DMS53 (cell line): ENCODE results near the gene ANLN.

Source experiments
- DNase-seq: peaks from one replicate; lab custom pipeline; 2025; lab: John Stamatoyannopoulos, UW

The ANLN gene, protein sequence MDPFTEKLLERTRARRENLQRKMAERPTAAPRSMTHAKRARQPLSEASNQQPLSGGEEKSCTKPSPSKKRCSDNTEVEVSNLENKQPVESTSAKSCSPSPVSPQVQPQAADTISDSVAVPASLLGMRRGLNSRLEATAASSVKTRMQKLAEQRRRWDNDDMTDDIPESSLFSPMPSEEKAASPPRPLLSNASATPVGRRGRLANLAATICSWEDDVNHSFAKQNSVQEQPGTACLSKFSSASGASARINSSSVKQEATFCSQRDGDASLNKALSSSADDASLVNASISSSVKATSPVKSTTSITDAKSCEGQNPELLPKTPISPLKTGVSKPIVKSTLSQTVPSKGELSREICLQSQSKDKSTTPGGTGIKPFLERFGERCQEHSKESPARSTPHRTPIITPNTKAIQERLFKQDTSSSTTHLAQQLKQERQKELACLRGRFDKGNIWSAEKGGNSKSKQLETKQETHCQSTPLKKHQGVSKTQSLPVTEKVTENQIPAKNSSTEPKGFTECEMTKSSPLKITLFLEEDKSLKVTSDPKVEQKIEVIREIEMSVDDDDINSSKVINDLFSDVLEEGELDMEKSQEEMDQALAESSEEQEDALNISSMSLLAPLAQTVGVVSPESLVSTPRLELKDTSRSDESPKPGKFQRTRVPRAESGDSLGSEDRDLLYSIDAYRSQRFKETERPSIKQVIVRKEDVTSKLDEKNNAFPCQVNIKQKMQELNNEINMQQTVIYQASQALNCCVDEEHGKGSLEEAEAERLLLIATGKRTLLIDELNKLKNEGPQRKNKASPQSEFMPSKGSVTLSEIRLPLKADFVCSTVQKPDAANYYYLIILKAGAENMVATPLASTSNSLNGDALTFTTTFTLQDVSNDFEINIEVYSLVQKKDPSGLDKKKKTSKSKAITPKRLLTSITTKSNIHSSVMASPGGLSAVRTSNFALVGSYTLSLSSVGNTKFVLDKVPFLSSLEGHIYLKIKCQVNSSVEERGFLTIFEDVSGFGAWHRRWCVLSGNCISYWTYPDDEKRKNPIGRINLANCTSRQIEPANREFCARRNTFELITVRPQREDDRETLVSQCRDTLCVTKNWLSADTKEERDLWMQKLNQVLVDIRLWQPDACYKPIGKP

GRCh38 chr7:36389371-36390198 is at the start of gene ANLN:
Gene ANLN (plus strand): TSS chr7:36389862. CDS start chr7:36390027, 165 bp downstream.
- peak; percentile 97 for DNase-seq

DNA sequence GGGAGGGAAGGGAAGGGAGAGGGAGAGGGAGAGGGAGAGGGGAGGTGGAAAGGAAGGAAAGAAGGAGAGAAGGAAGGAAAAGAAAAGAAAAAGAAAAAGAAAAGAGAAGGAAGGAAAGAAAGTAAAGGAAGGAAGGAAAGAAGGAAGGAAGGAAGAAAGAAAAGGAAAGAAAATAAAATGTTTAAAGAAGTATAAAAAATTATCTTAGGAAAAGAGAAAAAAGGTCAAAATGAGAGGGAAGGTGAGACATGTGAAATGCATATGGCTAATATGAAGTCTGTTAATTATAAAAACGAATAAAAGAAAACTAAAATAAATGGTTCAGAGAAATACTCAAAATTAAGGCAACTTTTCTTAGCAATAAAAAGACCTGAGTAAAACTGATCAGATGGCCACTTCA is 46.1 kb upstream of the ANLN start:
- no peak for DNase-seq

DNA sequence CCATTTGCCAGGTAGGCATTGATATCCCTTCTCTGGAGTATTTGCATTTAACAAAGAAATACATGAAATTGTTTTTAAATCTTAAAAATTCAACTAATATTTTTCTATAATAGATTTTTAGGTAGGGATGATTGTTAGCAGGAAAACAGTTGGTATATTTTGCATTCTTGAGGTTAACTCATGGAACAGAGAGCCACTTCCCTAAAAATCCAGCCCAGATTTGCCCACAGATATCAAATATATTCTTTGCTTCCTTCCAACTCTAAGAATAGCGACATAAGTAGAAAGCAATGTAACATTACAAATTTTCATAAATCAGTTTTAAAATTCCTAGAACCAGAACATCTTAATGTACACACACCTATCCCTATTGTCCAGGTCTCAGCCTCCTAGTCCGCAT is 45.0 kb upstream of the ANLN start:
- DNase-seq = no peak

- DNase-seq = no peak
These were observed 43.3 kb upstream of the ANLN start for GRCh38 chr7:36346260-36346831.

DNA sequence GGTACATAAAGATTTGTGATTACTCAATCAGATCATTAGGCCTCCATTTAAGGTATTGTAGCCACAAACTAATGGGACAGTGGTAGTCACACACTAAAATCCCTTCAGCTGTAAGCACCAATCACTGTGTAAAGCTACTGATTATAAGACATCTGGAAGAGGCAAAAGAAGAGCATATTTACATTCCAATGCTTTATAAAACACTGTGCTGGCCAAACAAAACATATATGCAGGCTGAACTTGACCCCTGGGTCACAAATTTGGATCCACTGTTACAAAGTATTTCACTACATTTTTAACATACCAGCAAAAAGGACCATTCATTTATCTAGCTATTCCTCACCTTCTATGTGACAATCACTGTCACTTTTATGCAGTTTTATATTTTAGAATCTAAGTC is 41.4 kb upstream of the ANLN start:
- no peak for DNase-seq

DNA sequence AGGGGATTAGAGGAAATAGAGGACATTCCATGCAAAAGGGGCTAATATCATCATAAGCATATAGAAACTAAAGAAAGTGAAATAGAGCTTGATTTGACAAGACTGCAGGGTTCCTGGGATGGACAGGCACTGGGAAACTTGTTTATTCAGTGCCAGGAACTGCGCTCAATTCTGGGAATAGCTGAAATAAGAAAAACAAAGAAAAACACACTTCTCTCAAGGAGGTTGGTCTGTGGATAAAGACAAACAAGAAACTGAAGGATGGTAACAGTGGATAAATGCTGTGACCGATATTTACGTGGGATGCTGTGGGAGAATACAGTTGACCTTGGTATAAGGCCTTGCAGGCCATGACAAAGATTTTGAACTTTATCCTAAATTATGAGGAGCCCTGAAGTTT is 40.9 kb upstream of the ANLN start:
- no peak for DNase-seq

DNA sequence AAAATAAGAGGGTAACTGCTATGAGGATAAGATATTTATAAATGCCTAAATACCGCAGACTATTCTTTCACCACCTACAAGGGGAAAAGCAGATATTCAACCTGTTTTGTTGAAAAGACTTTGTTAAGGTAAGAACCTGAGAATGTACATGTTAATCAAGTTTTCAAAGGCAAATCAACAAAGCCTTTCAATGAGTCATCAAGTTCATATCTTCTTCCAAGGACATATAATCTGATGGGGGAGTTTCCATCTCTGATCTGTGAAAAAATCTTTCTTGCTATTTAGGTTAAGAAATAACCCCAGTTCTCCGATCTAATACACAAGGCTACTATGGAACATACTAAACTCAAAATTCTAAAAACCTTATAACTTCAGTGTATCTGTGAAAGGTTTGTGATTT is 40.0 kb upstream of the ANLN start:
- DNase-seq = no peak

DNA sequence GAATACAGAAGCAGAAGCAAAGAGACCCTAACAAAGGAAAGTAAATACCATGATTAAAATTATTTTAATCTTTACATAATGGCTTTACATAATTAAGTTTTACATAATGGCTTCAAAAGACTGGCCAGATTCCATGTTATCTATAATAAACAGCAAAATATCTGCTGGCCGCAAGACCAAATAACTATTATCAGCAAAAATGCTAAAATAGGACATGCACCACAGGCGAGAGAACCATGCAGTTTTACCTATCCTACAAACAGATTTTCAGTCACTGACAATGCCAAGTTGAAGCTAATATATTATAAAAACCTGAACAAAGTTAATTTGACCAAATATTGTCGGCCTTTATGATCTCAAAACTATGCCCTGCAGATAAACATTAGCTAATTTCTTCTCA is 34.2 kb upstream of the ANLN start:
- DNase-seq = no peak

DNA sequence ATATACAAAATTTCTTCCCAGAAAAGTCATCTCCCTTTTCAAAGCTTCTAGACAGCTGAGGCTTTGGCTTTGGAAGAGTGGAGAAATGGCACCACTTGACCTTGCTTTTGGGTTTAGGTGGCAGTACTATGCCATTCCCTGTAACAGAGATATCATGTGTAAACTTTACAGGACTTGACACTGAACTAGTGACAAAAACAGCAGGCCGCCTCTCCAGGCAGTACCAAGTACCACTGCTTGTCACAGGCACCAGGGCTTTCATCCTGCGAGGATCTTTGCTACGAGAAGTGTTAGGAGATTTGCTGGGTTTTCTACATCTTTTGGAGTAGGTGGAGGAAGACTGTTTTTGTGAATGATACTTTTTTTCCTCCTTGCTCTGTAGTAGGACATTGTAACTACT is 32.6 kb upstream of the ANLN start:
- DNase-seq = no peak

GRCh38 chr7:36358589-36358988 is 31.1 kb upstream of the ANLN start:
- no peak for DNase-seq

DNA sequence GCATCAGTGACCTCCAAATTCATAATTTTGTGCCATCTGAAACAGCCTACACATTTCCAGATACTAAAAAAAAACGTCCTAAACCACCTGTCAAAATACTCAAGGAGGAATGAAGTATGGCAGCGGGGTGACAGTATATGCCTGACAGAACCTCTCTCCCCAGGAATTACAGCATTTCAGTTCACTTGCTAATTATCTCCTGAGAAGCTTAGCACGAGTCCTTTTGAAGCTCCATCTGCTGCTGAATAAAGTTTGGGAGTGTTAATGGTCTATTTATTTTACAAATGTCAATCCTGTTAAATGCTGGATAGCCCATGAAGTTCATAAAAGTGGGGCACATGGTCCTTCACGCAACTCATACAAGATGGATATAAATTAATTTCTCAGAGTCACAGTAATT is 29.4 kb upstream of the ANLN start:
- no peak for DNase-seq

DNA sequence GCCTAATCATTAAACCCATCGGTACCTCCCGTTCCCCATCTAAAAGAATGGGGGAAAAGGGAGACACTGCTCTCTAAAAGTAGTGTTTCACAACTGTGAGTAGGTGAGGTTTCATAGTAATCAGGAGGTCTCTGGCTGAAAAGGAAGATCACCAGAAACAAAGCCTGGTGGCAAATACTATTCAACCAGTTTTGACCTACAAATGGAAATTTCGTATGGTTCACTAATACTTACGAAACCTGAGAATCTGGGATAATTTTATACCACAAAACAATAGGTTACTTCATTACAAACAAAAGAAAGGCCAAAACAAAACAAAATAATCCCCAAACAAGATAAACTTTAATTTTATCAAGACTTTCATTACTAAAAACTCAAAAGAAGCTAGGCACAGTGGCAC is 28.4 kb upstream of the ANLN start:
- no peak for DNase-seq

GRCh38 chr7:36363515-36363914 is 26.1 kb upstream of the ANLN start:
- no peak for DNase-seq

DNA sequence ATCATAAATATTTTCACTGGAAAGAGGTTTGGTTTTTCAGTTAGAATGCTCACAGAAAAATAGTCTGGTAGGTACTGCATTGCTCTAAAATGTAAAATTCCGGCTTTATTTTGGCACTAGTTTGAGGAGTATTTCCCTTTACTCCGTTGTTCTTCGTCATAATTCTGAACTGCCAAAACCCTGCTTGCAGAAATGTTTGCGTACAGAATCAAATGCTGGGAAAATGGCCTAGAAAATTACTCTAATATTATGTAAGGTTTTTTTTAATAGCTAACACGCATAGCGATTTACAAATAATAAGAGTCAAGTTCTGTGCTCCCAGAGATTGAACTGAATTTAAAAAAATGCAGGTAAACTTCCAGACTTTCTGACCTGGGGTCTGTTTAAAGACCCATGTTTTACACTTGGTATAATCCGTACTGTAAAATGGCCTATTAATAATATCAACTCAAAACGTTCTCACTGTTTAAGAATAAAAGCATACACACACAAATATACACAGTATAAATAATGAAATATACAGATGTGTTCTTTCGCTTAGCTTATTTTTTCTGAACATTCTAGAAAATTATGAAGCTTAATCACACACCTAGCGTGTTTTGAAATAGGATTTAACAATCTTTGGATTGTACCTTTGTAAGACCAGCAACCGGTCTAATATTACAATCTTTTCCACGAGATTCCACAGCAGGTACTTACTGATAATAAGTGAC is 23.5 kb upstream of the ANLN start:
- peak; percentile 22 for DNase-seq

DNA sequence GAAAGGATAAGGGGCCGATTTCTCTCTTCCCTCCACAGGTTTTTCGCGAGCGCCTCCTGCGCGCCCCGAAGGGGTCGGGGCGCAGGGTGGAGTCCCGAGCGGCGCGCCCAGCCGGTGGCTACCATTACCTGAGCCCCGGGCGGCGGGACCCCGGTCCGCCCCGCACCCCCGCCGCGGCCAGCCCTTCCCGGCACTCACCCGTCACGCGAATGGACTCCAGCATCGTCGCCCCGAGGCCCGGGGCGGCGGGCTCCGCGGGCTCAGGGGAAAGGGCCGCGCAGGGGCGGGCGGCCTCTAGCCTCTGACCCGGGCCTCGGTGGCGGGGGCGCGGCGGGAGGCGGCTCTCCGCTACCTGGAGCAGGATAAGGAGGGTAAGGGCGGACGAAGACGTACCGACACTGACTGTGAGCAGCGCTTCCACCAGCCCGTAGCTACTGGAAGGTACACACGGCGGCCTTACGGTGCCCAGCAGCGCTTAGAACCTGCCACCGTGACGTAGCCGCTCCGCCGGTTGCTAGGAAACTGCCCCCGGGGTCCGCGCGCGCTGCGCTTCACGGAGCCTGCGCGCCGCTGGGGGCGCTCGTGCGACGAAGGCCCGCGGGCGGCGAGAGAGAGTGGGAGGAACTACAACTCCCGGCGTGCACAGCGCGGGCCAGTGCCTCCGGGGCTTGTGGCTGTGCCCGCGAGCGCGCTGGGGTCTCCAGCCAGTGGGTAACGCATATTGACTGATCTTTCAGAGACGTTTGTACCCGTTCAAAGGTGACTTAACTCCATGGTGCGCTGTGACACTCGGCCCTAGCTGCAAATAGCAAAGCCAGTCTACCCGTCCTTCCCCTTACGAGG is 22.7 kb upstream of the ANLN start:
- peak; percentile 97 for DNase-seq

- DNase-seq = no peak
These were observed 22.0 kb upstream of the ANLN start for GRCh38 chr7:36367561-36368077.

DNA sequence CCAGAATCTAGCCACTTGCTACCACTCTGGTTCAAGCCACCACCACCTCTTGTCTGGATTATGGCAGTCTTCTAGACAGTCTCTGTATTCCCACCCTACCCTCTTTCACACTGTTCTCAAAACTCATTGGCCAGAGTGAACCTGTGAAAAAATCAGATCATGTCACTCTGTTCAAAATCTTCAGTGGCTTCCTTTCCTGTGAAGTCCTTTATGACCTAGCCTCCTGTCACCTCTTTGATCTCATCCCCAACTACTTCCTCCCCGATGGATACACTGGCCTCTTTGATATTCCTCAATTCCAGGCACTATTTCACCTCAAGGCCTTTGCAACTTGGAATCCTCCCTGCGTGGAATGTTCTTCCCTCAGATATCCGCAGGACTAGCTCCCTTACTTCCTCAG is 21.2 kb upstream of the ANLN start:
- no peak for DNase-seq

DNA sequence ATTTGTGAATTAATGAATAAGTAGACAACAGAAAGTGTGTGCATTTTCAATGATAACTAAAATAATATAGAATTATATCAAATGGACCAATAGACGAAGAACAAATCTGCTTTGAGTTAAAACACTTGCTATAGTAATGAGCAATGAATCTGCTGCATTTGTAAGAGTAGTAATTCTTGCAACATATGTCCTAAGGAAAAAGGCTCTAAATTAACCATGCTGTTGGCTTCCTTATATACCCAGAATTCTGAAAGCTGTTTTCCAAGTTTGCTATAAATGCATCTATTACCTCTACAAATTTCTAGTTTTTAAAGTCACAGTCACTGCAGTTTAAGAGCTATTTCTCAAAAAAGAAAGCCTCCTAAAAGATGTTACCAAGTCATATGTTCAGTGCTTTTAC is 20.5 kb upstream of the ANLN start:
- DNase-seq = no peak

GRCh38 chr7:36370046-36370445 is 19.6 kb upstream of the ANLN start:
- DNase-seq = no peak

DNA sequence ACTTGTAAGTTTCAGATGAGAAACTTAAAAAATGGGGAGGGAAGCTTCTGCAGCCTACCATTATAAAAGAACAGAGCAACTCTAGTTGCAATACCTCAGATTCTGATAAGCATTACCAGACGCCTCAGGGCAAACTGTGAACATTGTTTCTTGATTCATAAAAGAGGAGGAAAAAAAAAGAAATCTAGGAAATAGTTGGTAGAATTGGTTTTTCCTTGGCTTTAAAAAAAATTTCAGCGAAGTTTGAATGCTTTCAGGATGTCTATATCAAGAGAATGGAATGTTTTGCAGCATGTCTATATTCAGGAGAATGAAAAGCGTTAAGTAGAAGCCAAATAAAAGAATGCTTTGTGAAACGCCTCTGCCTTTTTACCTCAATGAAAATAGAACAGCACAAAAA is 17.5 kb upstream of the ANLN start:
- DNase-seq = no peak
